Measurements from ENCODE around the gene ISL1.

GRCh38 chr5:51345106-51345505 is 38.1 kb upstream of the ISL1 start:
- TF ChIP-seq CTCF (IDR thresholded peaks at IDR 0.05) (no peak), ZFX (IDR thresholded peaks at IDR 0.05; ENCODE audit: borderline replicate concordance) (no peak)
